Endodermal cell (in vitro differentiated cells): Measurements from ENCODE around the gene NPBWR2. TPM values are rescaled to one million over a fixed set of nuclear protein-coding genes. Genes with fewer than 3 reads are reported as not detected.

Source experiments
- DNase-seq: peaks from one replicate; pipeline ENCODE4 v3.0.0-alpha.2; 2017
- H3K27ac ChIP-seq: 2 replicates; pipeline ENCODE4 v1.5.1; 2013; ENCODE audit warnings: mild to moderate bottlenecking, low read depth, low read length, moderate library complexity
- H3K27me3 ChIP-seq: 2 replicates; pipeline ENCODE4 v1.6.1; 2013; ENCODE audit warnings: mild to moderate bottlenecking, low read length, moderate library complexity; ENCODE audit not compliant: insufficient read depth, control insufficient read depth, poor library complexity, severe bottlenecking
- H3K36me3 ChIP-seq: 2 replicates; pipeline ENCODE4 v1.7.0; 2013; ENCODE audit warnings: mild to moderate bottlenecking, low read length, moderate library complexity; ENCODE audit not compliant: control insufficient read depth, insufficient read depth
- H3K4me1 ChIP-seq: one replicate; pipeline ENCODE4 v1.7.0; 2013; ENCODE audit warnings: low read length; ENCODE audit not compliant: control insufficient read depth, insufficient read depth
- H3K4me3 ChIP-seq: 2 replicates; pipeline ENCODE4 v1.5.1; 2013; ENCODE audit warnings: mild to moderate bottlenecking, low read length, moderate library complexity
- H3K9ac ChIP-seq: 2 replicates; pipeline ENCODE4 v1.6.1; 2013; ENCODE audit warnings: mild to moderate bottlenecking, low read length, moderate library complexity; ENCODE audit not compliant: poor library complexity, severe bottlenecking; ENCODE audit errors: extremely low read depth
- H3K9me3 ChIP-seq: 2 replicates; pipeline ENCODE4 v1.6.1; 2013; ENCODE audit warnings: mild to moderate bottlenecking, low read length, moderate library complexity; ENCODE audit not compliant: control insufficient read depth
- H3K27ac Mint-ChIP-seq: 2 replicates; pipeline ENCODE4 v1.8.0; 2020; ENCODE audit warnings: mixed read lengths
- H3K27me3 Mint-ChIP-seq: 2 replicates; pipeline ENCODE4 v1.8.0; 2021; ENCODE audit warnings: mild to moderate bottlenecking, mixed read lengths; ENCODE audit not compliant: insufficient read depth
- H3K36me3 Mint-ChIP-seq: 2 replicates; pipeline ENCODE4 v1.8.0; 2020; ENCODE audit warnings: low read depth, mixed read lengths
- H3K4me1 Mint-ChIP-seq: 2 replicates; pipeline ENCODE4 v1.8.0; 2020; ENCODE audit warnings: mixed read lengths
- H3K4me3 Mint-ChIP-seq: 2 replicates; pipeline ENCODE4 v1.8.0; 2020; ENCODE audit warnings: mild to moderate bottlenecking, moderate library complexity, mixed read lengths
- H3K9me3 Mint-ChIP-seq: 2 replicates; pipeline ENCODE4 v1.8.0; 2020; ENCODE audit warnings: mild to moderate bottlenecking, mixed read lengths
- CTCF ChIP-seq: fragments of 200-600 bp; sonication (generic); conservative IDR thresholded peaks from 2 replicates; pipeline ENCODE4 v1.5.0; 2021; ENCODE audit warnings: antibody characterized with exemption, mild to moderate bottlenecking
- WGBS, 2 experiments: methylation state at CpG; one replicate each; pipeline versions ENCODE4 v1.1.5 to v1.1.7; 2013; ENCODE audit warnings: missing lambda C conversion rate in 2 of 2, mixed read lengths in 1 of 2; ENCODE audit not compliant: insufficient coverage in 1 of 2, insufficient read length in 1 of 2; 5-methylcytosine and 5-hydroxymethylcytosine counted together
- total RNA-seq, 2 donors: library from RNA; stranded (reverse); fragmentation: NEBNext Ultra II Directional in 1 of 2; extraction: Animal tissue kit (Norgen Biotek cat#: 25700) in 1 of 2; gene quantifications; 2 replicates in 1 of 2; 3 replicates in 1 of 2; pipeline ENCODE4 v1.2.1, GENCODE V29; 2021

NPBWR2 gene
- total RNA-seq, 2 donors from 2014 or later: not detected

GRCh38 chr20:64152906-64153305 is 45.5 kb upstream of the NPBWR2 start:
- H3K27ac ChIP-seq: no peak overlapping the region
- Mint-ChIP-seq H3K27me3 (no peaks in the 10 kb centered on the region), H3K36me3 (no peaks in the 10 kb centered on the region), H3K4me3 (no peak overlapping the region), H3K4me1 (peaks cover 5% of the 10 kb centered on the region), H3K9me3 (no peaks in the 10 kb centered on the region), H3K27ac (no peak overlapping the region)
- H3K9ac ChIP-seq: no peak overlapping the region
- H3K27me3 ChIP-seq: no peaks in the 10 kb centered on the region
- WGBS, 2 experiments: 94 to 97% methylated on average over 9 of the region's 9 CpGs
- DNase-seq: no peak
- TF ChIP-seq CTCF: no peak
- no peaks in the 10 kb centered on the region for H3K9me3 ChIP-seq
- H3K4me3 ChIP-seq: no peak overlapping the region
- H3K36me3 ChIP-seq: no peaks in the 10 kb centered on the region
- no peaks in the 10 kb centered on the region for H3K4me1 ChIP-seq

GRCh38 chr20:64151633-64152530 is 44.5 kb upstream of the NPBWR2 start:
- no peaks in the 10 kb centered on the region for H3K9me3 ChIP-seq
- no peak for DNase-seq
- peaks cover 5% of the 10 kb centered on the region for H3K4me1 Mint-ChIP-seq
- no peaks in the 10 kb centered on the region for H3K27me3 Mint-ChIP-seq
- no peaks in the 10 kb centered on the region for H3K4me1 ChIP-seq
- H3K27ac ChIP-seq: no peak overlapping the region
- H3K36me3 ChIP-seq: no peaks in the 10 kb centered on the region
- 73 to 75% methylated on average over 13 to 24 of the region's 24 CpGs for WGBS, 2 experiments
- H3K4me3 ChIP-seq: no peak overlapping the region
- no peak overlapping the region for H3K27ac Mint-ChIP-seq
- no peak overlapping the region for H3K9ac ChIP-seq
- H3K9me3 Mint-ChIP-seq: no peaks in the 10 kb centered on the region
- no peaks in the 10 kb centered on the region for H3K27me3 ChIP-seq
- H3K4me3 Mint-ChIP-seq: no peak overlapping the region
- H3K36me3 Mint-ChIP-seq: no peaks in the 10 kb centered on the region
- TF ChIP-seq CTCF: no peak

- H3K27me3 Mint-ChIP-seq: no peaks in the 10 kb centered on the region
- Histone ChIP-seq H3K27ac (no peak overlapping the region), H3K4me1 (no peaks in the 10 kb centered on the region), H3K36me3 (no peaks in the 10 kb centered on the region), H3K9ac (no peak overlapping the region), H3K27me3 (no peaks in the 10 kb centered on the region), H3K9me3 (no peaks in the 10 kb centered on the region), H3K4me3 (no peak overlapping the region)
- H3K9me3 Mint-ChIP-seq: peaks cover under 1% of the 10 kb centered on the region
- 78 to 88% methylated on average over 9 to 13 of the region's 13 CpGs for WGBS, 2 experiments
- H3K27ac Mint-ChIP-seq: no peak overlapping the region
- no peak overlapping the region for H3K4me3 Mint-ChIP-seq
- peaks cover 5% of the 10 kb centered on the region for H3K4me1 Mint-ChIP-seq
- no peak for TF ChIP-seq CTCF
- DNase-seq: no peak
- no peaks in the 10 kb centered on the region for H3K36me3 Mint-ChIP-seq
These were observed 43.6 kb upstream of the NPBWR2 start for GRCh38 chr20:64150756-64151632.
